HEK293 (cell line): ENCODE measurements around the gene ITPR3.

ENCODE experiments used
- CTCF ChIP-seq: fragments of 450-650 bp; formaldehyde crosslinking; IDR thresholded peaks from 2 replicates; pipeline ENCODE4 v1.5.1; 2016; ENCODE audit warnings: missing biosample characterization, missing genetic modification characterization
- YY1 ChIP-seq: fragments of 450-650 bp; formaldehyde crosslinking; IDR thresholded peaks from 2 replicates; pipeline ENCODE4 v1.5.1; 2018; ENCODE audit warnings: missing biosample characterization, missing genetic modification characterization

- TF ChIP-seq YY1 (tag by site-specific recombination) = no peak
- TF ChIP-seq CTCF (tag by site-specific recombination) = peak; percentile 42; the same call in 1 of the 2 replicates
Measured at GRCh38 chr6:33583591-33584155, 37.4 kb upstream of the ITPR3 start.
